K562 (cell line): ENCODE data around the gene VRK1. TPM values are rescaled to one million over a fixed set of nuclear protein-coding genes. Genes with fewer than 3 reads are reported as not detected.

Source experiments
- ARID4B ChIP-seq: sonication (generic); formaldehyde crosslinking; IDR thresholded peaks from 2 replicates; pipeline ENCODE4 v1.8.0; 2022; ENCODE audit warnings: mild to moderate bottlenecking, missing genetic modification reagents
- CREM ChIP-seq: IDR thresholded peaks from 2 replicates; pipeline ENCODE4 v1.6.1; 2014; ENCODE audit warnings: antibody characterized with exemption, low read depth
- FOSL1 ChIP-seq: fragments of 200-800 bp; sonication (Bioruptor generic); conservative IDR thresholded peaks from 2 replicates; pipeline ENCODE4 v1.6.1; 2016; ENCODE audit warnings: missing genetic modification characterization, missing compliant biosample characterization
- MLLT1 ChIP-seq, 2 experiments: fragments of 450-650 bp; IDR thresholded peaks; 2 replicates each; pipeline ENCODE4 v1.6.1; 2016
- MTA1 ChIP-seq: fragments of 450-650 bp; IDR thresholded peaks from 2 replicates; pipeline ENCODE4 v1.6.1; 2017; ENCODE audit warnings: borderline replicate concordance
- PHF21A ChIP-seq: fragments of 450-650 bp; IDR thresholded peaks from 2 replicates; pipeline ENCODE4 v1.6.1; 2017; ENCODE audit warnings: low read depth, borderline replicate concordance
- RBM39 ChIP-seq: fragments of 200-400 bp; formaldehyde crosslinking; optimal IDR thresholded peaks from 2 replicates; pipeline ENCODE3; 2018; ENCODE audit warnings: low read depth, low read length
- SMARCE1 ChIP-seq: fragments of 450-650 bp; IDR thresholded peaks from 2 replicates; pipeline ENCODE4 v1.7.1; 2016; ENCODE audit warnings: mild to moderate bottlenecking
- SNRNP70 ChIP-seq: fragments of 200-400 bp; formaldehyde crosslinking; optimal IDR thresholded peaks from 2 replicates; pipeline ENCODE3; 2017; ENCODE audit warnings: low read depth, low read length
- TAF1 ChIP-seq: IDR thresholded peaks from 2 replicates; pipeline ENCODE4 v1.6.1; 2011; ENCODE audit warnings: mild to moderate bottlenecking, low read length, moderate library complexity; ENCODE audit not compliant: insufficient read depth, control insufficient read depth, severe bottlenecking; ENCODE audit errors: extremely low read depth
- TEAD4 ChIP-seq, 2 experiments: sonication (generic) in 1 of 2; formaldehyde crosslinking in 1 of 2; IDR thresholded peaks; 2 replicates each; pipeline versions ENCODE4 v1.6.1 to v1.8.0; 2012 to 2022; ENCODE audit warnings: borderline replicate concordance in 1 of 2, inconsistent platforms in 1 of 2, low read length in 1 of 2, mild to moderate bottlenecking in 1 of 2, missing genetic modification reagents in 1 of 2
- ZBTB2 ChIP-seq: fragments of 450-650 bp; IDR thresholded peaks from 2 replicates; pipeline ENCODE4 v1.6.1; 2016; ENCODE audit warnings: antibody characterized with exemption
- ZBTB5 ChIP-seq: fragments of 450-650 bp; IDR thresholded peaks from 2 replicates; pipeline ENCODE4 v1.6.1; 2017; ENCODE audit warnings: antibody characterized with exemption
- ZBTB7A ChIP-seq: IDR thresholded peaks from 2 replicates; pipeline ENCODE4 v1.6.1; 2011; ENCODE audit warnings: low read depth, mild to moderate bottlenecking, low read length, moderate library complexity, borderline replicate concordance; ENCODE audit not compliant: control insufficient read depth
- ZNF217 ChIP-seq: sonication (generic); formaldehyde crosslinking; IDR thresholded peaks from 2 replicates; pipeline ENCODE4 v1.8.0; 2022; ENCODE audit warnings: mild to moderate bottlenecking, missing genetic modification reagents
- ZNF445 ChIP-seq: fragments of 250-450 bp; sonication (Bioruptor Pico); IDR thresholded peaks from 2 replicates; pipeline ENCODE4 v1.4.0; 2020; ENCODE audit warnings: low read depth, mild to moderate bottlenecking, moderate library complexity
- polyA plus RNA-seq, 8 experiments: library from polyadenylated mRNA; depleted of rRNA in 4 of 8; stranded (reverse) in 5 of 8; unstranded in 3 of 8; fragments of >200 nt; fragmentation: Nextera tagmentation in 2 of 8; fragmentation: Illumina TruSeq in 1 of 8; extraction: Ambion mirVana in 2 of 8; extraction: Trizol in 1 of 8; gene quantifications; 2 replicates each; pipeline versions ENCODE4 v1.2.1 to v1.2.3, GENCODE V29; 2011 to 2014; ENCODE audit warnings: inconsistent platforms in 1 of 8, missing spikeins in 1 of 8
- total RNA-seq, 7 experiments: library from RNA; depleted of rRNA in 6 of 7; stranded (reverse); fragments of >200 nt in 6 of 7; fragmentation: Illumina TruSeq in 2 of 7; extraction: Trizol in 2 of 7; gene quantifications; 2 replicates each; pipeline versions ENCODE4 v1.2.1 to v1.2.3, GENCODE V29; 2011 to 2021; ENCODE audit warnings: low replicate concordance in 1 of 7

The VRK1 gene
- total and polyA plus RNA-seq, 9 of the 15 experiments (the other 6 are each of a cell fraction or from before 2014, with no cell fraction given): 83.6 to 177 (median 116) TPM

- TF ChIP-seq ARID4B (CRISPR knock-in tag): no peak
- no peak for TF ChIP-seq ZBTB7A
- TF ChIP-seq FOSL1 (tag): peak; percentile 70
- TF ChIP-seq MTA1: peak; percentile 30; the same call in 1 of the 2 replicates
- TF ChIP-seq MLLT1 (IDR thresholded peaks at IDR 0.05): peak; percentile 54 to 57; a peak in 2 of 4 replicates
- no peak for TF ChIP-seq TAF1
- no peak for TF ChIP-seq ZBTB5
- TF ChIP-seq TEAD4 (IDR thresholded peaks at IDR 0.05; ENCODE audit: low read length): peak; percentile 89
- no peak for TF ChIP-seq TEAD4 (CRISPR knock-in tag; IDR thresholded peaks at IDR 0.05; ENCODE audit: borderline replicate concordance)
- TF ChIP-seq CREM: peak; percentile 53
- TF ChIP-seq PHF21A: no peak
- 0 out of 2 replicates have a peak, but pooled peaks have one; percentile 42 for TF ChIP-seq ZBTB2
- no peak for TF ChIP-seq ZNF217 (CRISPR knock-in tag)
- TF ChIP-seq SMARCE1: peak; percentile 95
- no peak for TF ChIP-seq RBM39
- no peak for TF ChIP-seq ZNF445 (CRISPR knock-in tag)
- no peak for TF ChIP-seq SNRNP70
Observed at GRCh38 chr14:96802963-96803362, 5.8 kb downstream of the VRK1 start (continued).
